Neural cell (in vitro differentiated cells): ENCODE measurements around the gene MRPL36. TPM values are rescaled to one million over a fixed set of nuclear protein-coding genes. Genes with fewer than 3 reads are reported as not detected.

Experiments used
- H2AFZ ChIP-seq: fragments of 200-600, 300-800 bp; sonication (generic), shearing (Covaris generic); 2 replicates; pipeline ENCODE4 v1.6.0; 2014; ENCODE audit warnings: low read depth, mild to moderate bottlenecking, antibody characterized with exemption, low read length, moderate library complexity
- H3F3A ChIP-seq: fragments of 200-600 bp; shearing (Covaris generic); 2 replicates; pipeline ENCODE4 v1.6.1; 2016; ENCODE audit warnings: mild to moderate bottlenecking, moderate library complexity, mixed read lengths, antibody characterized with exemption, low read length; ENCODE audit not compliant: insufficient read depth, poor library complexity, severe bottlenecking
- H3K27ac ChIP-seq: fragments of 200-600, 300-800 bp; sonication (generic), shearing (Covaris generic); 2 replicates; pipeline ENCODE4 v1.5.1; 2014; ENCODE audit warnings: mild to moderate bottlenecking, low read length, moderate library complexity
- H3K27me3 ChIP-seq: fragments of 300-800, 200-600 bp; sonication (generic), shearing (Covaris generic); 2 replicates; pipeline ENCODE4 v1.6.0; 2014; ENCODE audit warnings: mild to moderate bottlenecking, low read depth, low read length, moderate library complexity; ENCODE audit not compliant: insufficient read depth
- H3K36me3 ChIP-seq: fragments of 300-800, 200-600 bp; sonication (generic), shearing (Covaris generic); 2 replicates; pipeline ENCODE4 v1.5.1; 2014; ENCODE audit warnings: mild to moderate bottlenecking, antibody characterized with exemption, low read length, moderate library complexity; ENCODE audit not compliant: insufficient read depth
- H3K4me2 ChIP-seq: fragments of 300-800, 200-600 bp; sonication (generic), shearing (Covaris generic); 2 replicates; pipeline ENCODE4 v1.6.0; 2014; ENCODE audit warnings: mild to moderate bottlenecking, low read length
- H3K4me3 ChIP-seq: fragments of 300-800, 200-600 bp; sonication (generic), shearing (Covaris generic); 2 replicates; pipeline ENCODE4 v1.5.1; 2014; ENCODE audit warnings: mild to moderate bottlenecking, low read length, moderate library complexity
- H3K79me2 ChIP-seq: fragments of 200-600 bp; shearing (Covaris generic); replicated peaks from 2 replicates; pipeline ENCODE4 v1.6.0; 2014; ENCODE audit warnings: mild to moderate bottlenecking, low read length, moderate library complexity; ENCODE audit not compliant: insufficient read depth
- H3K9ac ChIP-seq: fragments of 300-800, 200-600 bp; sonication (generic), shearing (Covaris generic); 2 replicates; pipeline ENCODE4 v1.6.1; 2016; ENCODE audit warnings: mild to moderate bottlenecking, low read length, mixed read lengths
- H3K9me2 ChIP-seq: fragments of 200-600 bp; shearing (Covaris generic); 2 replicates; pipeline ENCODE4 v1.6.1; 2016; ENCODE audit warnings: mild to moderate bottlenecking, low read length, mixed read lengths; ENCODE audit not compliant: insufficient read depth
- H3K9me3 ChIP-seq: fragments of 200-600, 300-800 bp; sonication (generic), shearing (Covaris generic); 2 replicates; pipeline ENCODE4 v1.6.1; 2016; ENCODE audit warnings: mild to moderate bottlenecking, mixed run types, low read length, moderate library complexity, mixed read lengths
- H4K20me1 ChIP-seq: fragments of 200-600 bp; shearing (Covaris generic); 2 replicates; pipeline ENCODE4 v1.6.1; 2016; ENCODE audit warnings: mild to moderate bottlenecking, mixed run types; ENCODE audit not compliant: insufficient read depth
- EP300 ChIP-seq: fragments of 450-650 bp; conservative IDR thresholded peaks from 2 replicates; pipeline ENCODE4 v1.6.1; 2014; ENCODE audit warnings: antibody characterized with exemption, mild to moderate bottlenecking, moderate library complexity; ENCODE audit not compliant: poor library complexity, severe bottlenecking
- EZH2 ChIP-seq: fragments of 200-600, 300-800 bp; shearing (Covaris generic), sonication (generic); IDR thresholded peaks from 2 replicates; pipeline ENCODE4 v1.6.1; 2014; ENCODE audit warnings: antibody characterized with exemption, low read length, borderline replicate concordance, mild to moderate bottlenecking; ENCODE audit not compliant: insufficient read depth, poor library complexity, severe bottlenecking
- MXI1 ChIP-seq: fragments of 450-650 bp; conservative IDR thresholded peaks from 2 replicates; pipeline ENCODE4 v1.6.1; 2014; ENCODE audit warnings: antibody characterized with exemption, mild to moderate bottlenecking; ENCODE audit not compliant: poor library complexity, severe bottlenecking
- POLR2AphosphoS5 ChIP-seq: IDR thresholded peaks from 2 replicates; pipeline ENCODE4 v1.6.1; 2012
- RAD21 ChIP-seq: fragments of 450-650 bp; conservative IDR thresholded peaks from 2 replicates; pipeline ENCODE4 v1.6.1; 2014; ENCODE audit warnings: antibody characterized with exemption, mild to moderate bottlenecking, moderate library complexity
- SMC3 ChIP-seq: fragments of 450-650 bp; conservative IDR thresholded peaks from 2 replicates; pipeline ENCODE4 v1.6.1; 2014; ENCODE audit warnings: antibody characterized with exemption, mild to moderate bottlenecking, moderate library complexity; ENCODE audit not compliant: poor library complexity
- TAF1 ChIP-seq: IDR thresholded peaks from 2 replicates; pipeline ENCODE4 v1.6.1; 2012; ENCODE audit warnings: low read depth
- polyA plus RNA-seq: library from polyadenylated mRNA; depleted of rRNA; stranded (reverse); fragments of >200 nt; gene quantifications from 2 replicates; pipeline ENCODE4 v1.2.3, GENCODE V29; 2014
- TF ChIP-seq, protein P1 (sequence below): IDR thresholded peaks from 2 replicates; pipeline ENCODE4 v1.6.1; 2012; ENCODE audit warnings: borderline replicate concordance
- TF ChIP-seq, protein P2 (sequence below): fragments of 450-650 bp; IDR thresholded peaks from 2 replicates; pipeline ENCODE4 v1.5.1; 2014; ENCODE audit warnings: antibody characterized with exemption, mild to moderate bottlenecking, moderate library complexity; ENCODE audit not compliant: poor library complexity, severe bottlenecking

MRPL36 gene
- polyA plus RNA-seq, 1 donor from 2014 or later: 51.9 TPM

DNA sequence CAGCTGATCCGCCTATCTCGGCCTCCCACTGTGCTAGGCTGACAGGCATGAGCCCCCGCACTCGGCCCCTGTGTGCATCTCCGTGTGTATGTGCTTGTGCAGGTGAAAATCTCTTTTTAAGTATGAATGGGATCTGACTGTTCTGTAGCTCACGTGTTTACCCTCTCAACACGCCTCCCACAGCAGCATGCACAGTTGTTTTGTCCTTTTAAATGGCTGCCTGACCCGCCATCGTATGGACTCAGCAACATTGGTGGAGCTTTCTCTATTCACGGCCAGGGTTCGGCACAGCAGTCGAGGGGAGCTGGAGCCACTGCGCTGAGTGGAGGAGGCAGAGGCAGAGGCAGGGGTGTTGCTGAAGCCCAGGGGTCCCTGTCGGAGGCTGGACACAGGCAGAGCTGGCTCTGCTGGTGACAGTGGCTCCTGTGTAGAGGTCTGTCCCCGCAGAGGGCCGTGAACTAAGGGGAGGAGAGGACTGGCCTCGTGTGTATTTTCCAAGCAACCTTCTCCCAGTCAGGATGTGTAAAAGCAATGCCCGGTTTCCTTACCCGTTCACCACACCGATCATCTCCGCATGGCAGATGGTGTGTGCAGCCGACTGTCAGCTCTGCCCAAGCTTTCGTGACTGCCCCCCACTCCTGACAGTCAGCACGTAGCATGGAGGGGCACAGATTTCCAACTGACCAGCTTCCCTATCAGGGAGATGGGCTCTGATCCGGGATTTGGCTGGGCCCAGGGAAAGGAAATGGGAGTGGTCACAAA lies 37.3 kb downstream of the MRPL36 start:
- Histone ChIP-seq H3K4me2 (no peak overlapping the region), H3K9me2 (no peaks in the 10 kb centered on the region), H3F3A (no peaks in the 10 kb centered on the region), H2AFZ (no peak overlapping the region), H3K9ac (no peak overlapping the region), H3K4me3 (no peak overlapping the region), H3K79me2 (no peaks in the 10 kb centered on the region), H4K20me1 (no peaks in the 10 kb centered on the region), H3K9me3 (no peaks in the 10 kb centered on the region), H3K27me3 (no peaks in the 10 kb centered on the region), H3K27ac (no peak overlapping the region), H3K36me3 (no peaks in the 10 kb centered on the region)
- TF ChIP-seq RAD21 (no peak), MXI1 (no peak), EP300 (no peak), POLR2AphosphoS5 (no peak), TAF1 (no peak), EZH2 (no peak), SMC3 (no peak)
- TF ChIP-seq, protein P1, sequence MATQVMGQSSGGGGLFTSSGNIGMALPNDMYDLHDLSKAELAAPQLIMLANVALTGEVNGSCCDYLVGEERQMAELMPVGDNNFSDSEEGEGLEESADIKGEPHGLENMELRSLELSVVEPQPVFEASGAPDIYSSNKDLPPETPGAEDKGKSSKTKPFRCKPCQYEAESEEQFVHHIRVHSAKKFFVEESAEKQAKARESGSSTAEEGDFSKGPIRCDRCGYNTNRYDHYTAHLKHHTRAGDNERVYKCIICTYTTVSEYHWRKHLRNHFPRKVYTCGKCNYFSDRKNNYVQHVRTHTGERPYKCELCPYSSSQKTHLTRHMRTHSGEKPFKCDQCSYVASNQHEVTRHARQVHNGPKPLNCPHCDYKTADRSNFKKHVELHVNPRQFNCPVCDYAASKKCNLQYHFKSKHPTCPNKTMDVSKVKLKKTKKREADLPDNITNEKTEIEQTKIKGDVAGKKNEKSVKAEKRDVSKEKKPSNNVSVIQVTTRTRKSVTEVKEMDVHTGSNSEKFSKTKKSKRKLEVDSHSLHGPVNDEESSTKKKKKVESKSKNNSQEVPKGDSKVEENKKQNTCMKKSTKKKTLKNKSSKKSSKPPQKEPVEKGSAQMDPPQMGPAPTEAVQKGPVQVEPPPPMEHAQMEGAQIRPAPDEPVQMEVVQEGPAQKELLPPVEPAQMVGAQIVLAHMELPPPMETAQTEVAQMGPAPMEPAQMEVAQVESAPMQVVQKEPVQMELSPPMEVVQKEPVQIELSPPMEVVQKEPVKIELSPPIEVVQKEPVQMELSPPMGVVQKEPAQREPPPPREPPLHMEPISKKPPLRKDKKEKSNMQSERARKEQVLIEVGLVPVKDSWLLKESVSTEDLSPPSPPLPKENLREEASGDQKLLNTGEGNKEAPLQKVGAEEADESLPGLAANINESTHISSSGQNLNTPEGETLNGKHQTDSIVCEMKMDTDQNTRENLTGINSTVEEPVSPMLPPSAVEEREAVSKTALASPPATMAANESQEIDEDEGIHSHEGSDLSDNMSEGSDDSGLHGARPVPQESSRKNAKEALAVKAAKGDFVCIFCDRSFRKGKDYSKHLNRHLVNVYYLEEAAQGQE: no peak
- TF ChIP-seq, protein P2, sequence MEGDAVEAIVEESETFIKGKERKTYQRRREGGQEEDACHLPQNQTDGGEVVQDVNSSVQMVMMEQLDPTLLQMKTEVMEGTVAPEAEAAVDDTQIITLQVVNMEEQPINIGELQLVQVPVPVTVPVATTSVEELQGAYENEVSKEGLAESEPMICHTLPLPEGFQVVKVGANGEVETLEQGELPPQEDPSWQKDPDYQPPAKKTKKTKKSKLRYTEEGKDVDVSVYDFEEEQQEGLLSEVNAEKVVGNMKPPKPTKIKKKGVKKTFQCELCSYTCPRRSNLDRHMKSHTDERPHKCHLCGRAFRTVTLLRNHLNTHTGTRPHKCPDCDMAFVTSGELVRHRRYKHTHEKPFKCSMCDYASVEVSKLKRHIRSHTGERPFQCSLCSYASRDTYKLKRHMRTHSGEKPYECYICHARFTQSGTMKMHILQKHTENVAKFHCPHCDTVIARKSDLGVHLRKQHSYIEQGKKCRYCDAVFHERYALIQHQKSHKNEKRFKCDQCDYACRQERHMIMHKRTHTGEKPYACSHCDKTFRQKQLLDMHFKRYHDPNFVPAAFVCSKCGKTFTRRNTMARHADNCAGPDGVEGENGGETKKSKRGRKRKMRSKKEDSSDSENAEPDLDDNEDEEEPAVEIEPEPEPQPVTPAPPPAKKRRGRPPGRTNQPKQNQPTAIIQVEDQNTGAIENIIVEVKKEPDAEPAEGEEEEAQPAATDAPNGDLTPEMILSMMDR: no peak

DNA sequence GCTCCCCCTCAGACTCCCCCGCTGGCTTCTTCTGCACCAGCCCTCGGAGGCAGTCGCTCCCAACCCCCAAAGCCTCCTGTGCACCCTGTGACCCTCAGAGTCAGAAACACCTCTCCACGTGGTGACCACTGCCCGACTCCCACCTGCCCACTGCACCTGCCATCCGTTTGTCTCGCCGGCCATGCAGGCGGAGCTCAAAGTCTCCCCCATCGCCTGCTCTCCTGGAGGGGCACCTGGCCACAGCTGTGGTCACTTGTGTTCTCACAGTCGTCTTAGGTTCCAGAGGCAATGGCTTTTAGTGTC lies 38.2 kb downstream of the MRPL36 start:
- H3K4me3 ChIP-seq: no peak overlapping the region
- no peaks in the 10 kb centered on the region for H3K27me3 ChIP-seq
- H3K9me3 ChIP-seq: no peaks in the 10 kb centered on the region

More for the DNA sequence above, 38.2 kb downstream of the MRPL36 start:
- Histone ChIP-seq H3K4me2 (no peak overlapping the region), H3K27ac (no peak overlapping the region), H2AFZ (no peak overlapping the region), H3K9me2 (no peaks in the 10 kb centered on the region), H4K20me1 (no peaks in the 10 kb centered on the region), H3F3A (no peaks in the 10 kb centered on the region), H3K79me2 (no peaks in the 10 kb centered on the region), H3K9ac (no peak overlapping the region), H3K36me3 (no peaks in the 10 kb centered on the region)
- TF ChIP-seq MXI1: no peak
- TF ChIP-seq RAD21: no peak
- TF ChIP-seq POLR2AphosphoS5: no peak
